Mesenchymal stem cell (in vitro differentiated cells and primary cell): Measurements from ENCODE around the gene TUSC2. TPM values are rescaled to one million over a fixed set of nuclear protein-coding genes. Genes with fewer than 3 reads are reported as not detected.

Source experiments
- DNase-seq: peaks from one replicate; pipeline ENCODE4 v3.0.0-alpha.2; 2013
- H2AFZ ChIP-seq: one replicate; pipeline ENCODE4 v1.6.1; 2013; ENCODE audit warnings: low read depth, mild to moderate bottlenecking, control low read depth, inconsistent platforms, low read length, moderate library complexity
- H2AK5ac ChIP-seq: 2 replicates; pipeline ENCODE4 v1.6.1; 2013; ENCODE audit warnings: low read length, moderate library complexity, mild to moderate bottlenecking, inconsistent platforms; ENCODE audit not compliant: severe bottlenecking
- H2BK120ac ChIP-seq: one replicate; pipeline ENCODE4 v1.6.1; 2013; ENCODE audit warnings: low read depth, mild to moderate bottlenecking, inconsistent platforms, low read length, moderate library complexity
- H2BK12ac ChIP-seq, 2 experiments: one replicate each; pipeline ENCODE4 v1.6.1; 2013; ENCODE audit warnings: inconsistent platforms in 2 of 2, low read length in 2 of 2, mild to moderate bottlenecking in 2 of 2, moderate library complexity in 2 of 2, control low read depth in 1 of 2
- H2BK15ac ChIP-seq: one replicate; pipeline ENCODE4 v1.6.1; 2013; ENCODE audit warnings: mild to moderate bottlenecking, low read depth, inconsistent platforms; ENCODE audit not compliant: poor library complexity, severe bottlenecking
- H2BK5ac ChIP-seq: 2 replicates; pipeline ENCODE4 v1.6.1; 2013; ENCODE audit warnings: low read depth, mild to moderate bottlenecking, low read length, control low read depth, inconsistent platforms; ENCODE audit not compliant: poor library complexity, severe bottlenecking
- H3K14ac ChIP-seq, 2 experiments: one replicate each; pipeline ENCODE4 v1.6.1; 2013; ENCODE audit warnings: inconsistent platforms in 2 of 2, low read length in 2 of 2, control low read depth in 1 of 2, mild to moderate bottlenecking in 1 of 2, moderate library complexity in 1 of 2
- H3K18ac ChIP-seq, 2 experiments: one replicate each; pipeline ENCODE4 v1.6.1; 2013; ENCODE audit warnings: inconsistent platforms in 2 of 2, low read length in 2 of 2, control low read depth in 1 of 2, low read depth in 1 of 2, mild to moderate bottlenecking in 1 of 2
- H3K23ac ChIP-seq, 2 experiments: one replicate each; pipeline ENCODE4 v1.6.1; 2013; ENCODE audit warnings: inconsistent platforms in 2 of 2, low read length in 2 of 2, mild to moderate bottlenecking in 2 of 2, moderate library complexity in 2 of 2, control low read depth in 1 of 2
- H3K27ac ChIP-seq: 2 replicates; pipeline ENCODE4 v1.5.1; 2013; ENCODE audit warnings: mild to moderate bottlenecking, moderate library complexity, low read length, control low read depth, inconsistent platforms; ENCODE audit not compliant: poor library complexity, severe bottlenecking
- H3K27me3 ChIP-seq, 2 experiments: 2 replicates each; pipeline versions ENCODE4 v1.6.1 to v1.7.0; 2013; ENCODE audit warnings: low read length in 2 of 2, mild to moderate bottlenecking in 2 of 2, moderate library complexity in 2 of 2, control low read depth in 1 of 2, inconsistent platforms in 1 of 2; ENCODE audit not compliant: control insufficient read depth in 1 of 2, insufficient read depth in 1 of 2
- H3K36me3 ChIP-seq, 2 experiments: 2 replicates each; pipeline versions ENCODE4 v1.6.1 to v1.7.0; 2013; ENCODE audit warnings: low read length in 2 of 2, control low read depth in 1 of 2, inconsistent platforms in 1 of 2, low read depth in 1 of 2, mild to moderate bottlenecking in 1 of 2; ENCODE audit not compliant: insufficient read depth in 2 of 2, control insufficient read depth in 1 of 2
- H3K4ac ChIP-seq, 2 experiments: one replicate each; pipeline ENCODE4 v1.6.1; 2013; ENCODE audit warnings: inconsistent platforms in 2 of 2, low read length in 2 of 2, mild to moderate bottlenecking in 2 of 2, moderate library complexity in 2 of 2, control low read depth in 1 of 2, low read depth in 1 of 2
- H3K4me1 ChIP-seq: 2 replicates; pipeline ENCODE4 v1.6.1; 2013; ENCODE audit warnings: low read depth, low read length, control low read depth; ENCODE audit not compliant: control insufficient read depth, insufficient read depth
- H3K4me2 ChIP-seq: 2 replicates; pipeline ENCODE4 v1.6.1; 2013; ENCODE audit warnings: low read length, mild to moderate bottlenecking, inconsistent platforms; ENCODE audit not compliant: poor library complexity, severe bottlenecking
- H3K4me3 ChIP-seq, 2 experiments: 2 replicates each; pipeline versions ENCODE4 v1.5.1 to v1.7.0; 2013; ENCODE audit warnings: low read length in 2 of 2, mild to moderate bottlenecking in 2 of 2, control low read depth in 1 of 2, low read depth in 1 of 2; ENCODE audit not compliant: insufficient read depth in 1 of 2
- H3K79me1 ChIP-seq: replicated peaks from 2 replicates; pipeline ENCODE4 v1.6.1; 2013; ENCODE audit warnings: mild to moderate bottlenecking, control low read depth, low read length, inconsistent platforms; ENCODE audit not compliant: poor library complexity, severe bottlenecking
- H3K9ac ChIP-seq: 2 replicates; pipeline ENCODE4 v1.7.0; 2013; ENCODE audit warnings: mild to moderate bottlenecking, low read length, moderate library complexity
- H3K9me3 ChIP-seq: 2 replicates; pipeline ENCODE4 v1.7.0; 2013; ENCODE audit warnings: mild to moderate bottlenecking, low read length; ENCODE audit not compliant: control insufficient read depth
- H4K8ac ChIP-seq: one replicate; pipeline ENCODE4 v1.6.1; 2013; ENCODE audit warnings: inconsistent platforms, mild to moderate bottlenecking, low read length, moderate library complexity
- H4K91ac ChIP-seq: one replicate; pipeline ENCODE4 v1.6.1; 2013; ENCODE audit warnings: mild to moderate bottlenecking, low read length, inconsistent platforms
- WGBS: methylation state at CpG from one replicate; pipeline ENCODE4 v1.1.7; 2013; ENCODE audit warnings: mixed read lengths; 5-methylcytosine and 5-hydroxymethylcytosine counted together
- polyA plus RNA-seq, 2 experiments: library from polyadenylated mRNA; stranded (reverse); fragments of 200-250 nt; gene quantifications; one replicate each; pipeline ENCODE4 v1.2.3, GENCODE V29; 2013

Gene TUSC2, protein sequence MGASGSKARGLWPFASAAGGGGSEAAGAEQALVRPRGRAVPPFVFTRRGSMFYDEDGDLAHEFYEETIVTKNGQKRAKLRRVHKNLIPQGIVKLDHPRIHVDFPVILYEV
- 23.7 TPM for polyA plus RNA-seq (2013, experiment 1 of 2)
- 23.1 TPM for polyA plus RNA-seq (2013, experiment 2 of 2)

DNA sequence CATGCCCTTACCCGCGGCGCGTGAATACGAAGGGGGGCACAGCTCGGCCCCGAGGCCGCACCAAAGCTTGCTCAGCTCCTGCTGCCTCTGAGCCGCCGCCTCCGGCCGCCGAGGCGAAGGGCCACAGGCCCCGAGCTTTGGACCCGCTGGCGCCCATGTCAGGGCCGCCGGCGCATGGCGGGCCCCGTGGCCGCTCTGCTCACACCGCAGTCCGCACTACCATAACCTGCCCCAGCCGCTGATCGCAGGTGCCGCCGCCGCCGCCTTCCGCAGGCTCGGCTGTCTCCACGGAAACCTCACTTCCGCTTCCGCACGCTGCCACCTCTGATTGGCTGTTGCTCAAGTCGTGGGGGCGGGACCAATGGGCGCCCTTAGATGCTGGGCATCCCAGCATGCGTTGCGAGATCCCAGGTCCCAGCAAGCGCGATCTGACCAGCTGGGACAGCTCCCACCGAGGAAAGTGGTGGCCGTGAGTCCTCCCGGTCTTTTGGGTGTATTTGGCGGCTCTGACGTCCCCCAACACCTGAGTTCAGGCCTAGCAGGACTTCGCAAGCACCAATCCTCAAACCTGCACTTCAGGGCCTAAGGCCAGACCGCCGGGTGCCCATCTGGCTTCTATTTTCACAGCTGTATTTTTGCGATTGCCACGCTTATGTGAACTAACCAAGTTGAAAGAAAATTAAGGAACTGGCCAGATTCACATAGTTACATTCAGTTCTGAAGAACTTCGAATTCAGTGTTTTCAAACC lies at the start of gene TUSC2:
TUSC2 (minus strand) TSS at position 281 of the 749 bp plus-strand sequence; CDS start at position 157, 124 bp downstream.
- Histone ChIP-seq H3K23ac (no peak within 1 kb of the TSS), H4K8ac (peak within 1 kb of the TSS; percentile 64), H3K4me3 (peak within 1 kb of the TSS; percentile 84 to 94), H4K91ac (no peak within 1 kb of the TSS), H2BK5ac (no peak within 1 kb of the TSS), H3K18ac (no peak within 1 kb of the TSS), H3K9ac (peak within 1 kb of the TSS; percentile 96), H2BK120ac (no peak within 1 kb of the TSS), H3K27ac (peak within 1 kb of the TSS; percentile 80), H2BK15ac (no peak within 1 kb of the TSS), H3K4ac (peak within 1 kb of the TSS; percentile 38 to 70), H2AK5ac (no peak within 1 kb of the TSS), H3K9me3 (no peaks in the 10 kb centered on the region), H3K79me1 (peaks cover 32% of the 10 kb centered on the region), H3K14ac (peak within 1 kb of the TSS in 1 of 2 experiments; percentile 71), H3K36me3 (peaks cover 50 to 63% of the 10 kb centered on the region in 2 experiments), H3K4me1 (peaks cover 13% of the 10 kb centered on the region), H2BK12ac (no peak within 1 kb of the TSS), H2AFZ (peak within 1 kb of the TSS; percentile 55), H3K27me3 (no peaks in the 10 kb centered on the region), H3K4me2 (peak within 1 kb of the TSS; percentile 82)
- WGBS, result 6% methylated on average over 55 of the region's 55 CpGs
- DNase-seq, result peak; percentile 97

DNA sequence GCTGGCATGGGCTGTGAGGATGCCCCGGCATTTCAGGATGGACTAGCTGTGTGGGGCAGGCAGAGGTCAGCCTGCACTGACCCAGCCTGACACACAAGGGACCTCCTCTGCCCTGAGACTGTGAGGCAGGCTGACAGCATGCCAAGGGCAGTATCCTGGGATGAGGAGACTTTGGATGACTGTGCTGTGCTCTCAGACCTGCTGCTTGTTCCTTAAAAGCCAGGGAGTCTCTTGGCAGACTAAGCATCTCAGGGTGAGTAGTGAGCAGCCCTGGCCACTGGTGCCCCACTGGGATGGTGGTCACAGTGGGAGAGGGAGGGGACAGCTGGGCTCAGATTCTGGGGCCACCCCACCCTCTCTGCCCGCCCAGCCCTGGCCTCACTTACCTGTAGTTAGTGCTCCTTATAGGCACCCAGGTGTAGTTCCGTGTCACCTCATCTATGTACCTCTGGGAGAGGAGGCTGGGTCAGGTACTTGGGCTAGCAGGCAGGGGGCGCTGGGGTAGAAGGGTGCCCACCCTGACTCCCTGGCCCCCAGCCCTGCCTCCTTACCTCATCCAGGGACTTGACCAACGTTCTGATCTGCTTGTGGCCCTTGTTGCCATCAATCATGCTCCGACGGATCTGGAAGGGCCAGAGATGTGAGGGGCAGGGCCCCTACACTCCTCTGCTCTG lies 47.4 kb upstream of the TUSC2 start:
- Histone ChIP-seq H3K27me3 (peaks cover 30 to 63% of the 10 kb centered on the region in 2 experiments), H3K4ac (no peak overlapping the region)

DNA sequence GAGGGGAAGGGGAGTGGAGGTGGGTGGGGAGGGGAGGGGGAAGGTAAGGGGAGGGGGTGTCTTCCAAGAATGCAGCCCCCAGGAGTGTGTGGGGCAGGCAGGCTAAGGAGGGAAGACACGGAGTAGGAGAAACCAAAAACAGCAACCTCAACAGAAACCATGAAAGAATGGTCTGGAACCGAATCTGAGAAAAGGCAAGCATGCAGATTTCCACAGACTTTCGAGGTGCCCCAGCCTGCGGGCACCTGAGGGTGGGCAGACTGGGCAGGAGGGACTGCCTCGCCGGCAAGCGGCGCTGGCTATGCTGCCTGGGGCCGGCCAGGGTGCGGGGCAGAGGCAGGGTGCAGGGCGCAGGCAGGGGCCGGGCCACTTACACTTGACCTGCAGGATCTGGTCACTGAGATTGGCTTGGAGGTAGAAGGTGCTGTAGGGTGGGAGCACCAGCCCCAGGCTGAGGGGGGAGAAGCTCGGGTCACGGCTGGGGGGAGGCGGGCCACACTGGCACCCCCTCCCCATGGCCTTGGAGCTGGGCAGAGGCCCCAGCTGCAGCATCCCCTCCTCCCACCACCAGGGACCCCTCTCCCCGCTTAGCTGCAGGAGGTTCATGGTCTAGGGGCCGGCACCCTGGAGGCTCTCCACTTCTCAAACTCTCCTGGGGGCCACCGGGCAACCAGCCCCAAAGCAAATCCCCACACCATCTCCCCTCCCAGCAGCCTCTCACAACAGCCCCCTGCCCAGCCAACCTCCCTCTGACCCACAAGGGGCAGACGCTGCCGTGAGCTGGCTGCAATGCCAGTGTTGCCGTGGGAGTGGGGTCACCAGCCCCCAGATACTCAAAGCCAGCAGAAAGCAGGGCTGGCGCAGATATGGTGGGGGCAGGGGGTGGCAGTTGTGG lies 46.6 kb upstream of the TUSC2 start:
- Histone ChIP-seq H3K4me3 (no peak overlapping the region), H3K27ac (no peak overlapping the region), H3K79me1 (no peaks in the 10 kb centered on the region), H3K9me3 (no peaks in the 10 kb centered on the region), H3K27me3 (peaks cover 30 to 62% of the 10 kb centered on the region in 2 experiments), H3K4me1 (no peaks in the 10 kb centered on the region), H3K23ac (no peak overlapping the region), H3K18ac (no peak overlapping the region), H2BK5ac (no peak overlapping the region), H3K36me3 (peaks cover 0 to 2% of the 10 kb centered on the region in 2 experiments), H2AFZ (no peak overlapping the region), H2AK5ac (no peak overlapping the region), H4K91ac (no peak overlapping the region), H3K14ac (no peak overlapping the region), H3K9ac (no peak overlapping the region), H2BK12ac (no peak overlapping the region), H2BK15ac (no peak overlapping the region), H3K4ac (no peak overlapping the region), H3K4me2 (no peak overlapping the region), H4K8ac (no peak overlapping the region), H2BK120ac (no peak overlapping the region)
- 77% methylated on average over 20 of the region's 22 CpGs for WGBS
- DNase-seq, result no peak

More for the DNA sequence above, 47.4 kb upstream of the TUSC2 start:
- Histone ChIP-seq H4K91ac (no peak overlapping the region), H3K4me3 (no peak overlapping the region), H3K27ac (no peak overlapping the region), H4K8ac (no peak overlapping the region), H3K4me1 (no peaks in the 10 kb centered on the region), H3K79me1 (no peaks in the 10 kb centered on the region), H2AK5ac (no peak overlapping the region), H3K23ac (no peak overlapping the region), H3K18ac (no peak overlapping the region), H2AFZ (no peak overlapping the region), H2BK12ac (no peak overlapping the region), H3K9ac (no peak overlapping the region), H2BK5ac (no peak overlapping the region), H3K14ac (no peak overlapping the region), H3K36me3 (peaks cover 0 to 2% of the 10 kb centered on the region in 2 experiments), H3K4me2 (no peak overlapping the region), H2BK120ac (no peak overlapping the region), H3K9me3 (no peaks in the 10 kb centered on the region), H2BK15ac (no peak overlapping the region)
- no peak for DNase-seq
- WGBS, result 64% methylated on average over 6 of the region's 7 CpGs
